HG03469 (cell line): ENCODE measurements around the gene SIK2.

Experiments used
- ATAC-seq: cut with Tn5 transposase; IDR thresholded peaks from one replicate; pipeline ENCODE4 v1.9.1; 2021; ENCODE audit warnings: mild to moderate bottlenecking, moderate library complexity, moderate number of reproducible peaks; ENCODE audit not compliant: unreplicated experiment

Gene SIK2

GRCh38 chr11:111601979-111602864, at the start of gene SIK2:
Gene SIK2, plus strand, starts transcription at chr11:111602449. Its CDS starts 115 bp downstream, at chr11:111602564.
- peak; percentile 80 for ATAC-seq

- no peak for ATAC-seq
These were observed 47.7 kb upstream of the SIK2 start for GRCh38 chr11:111554532-111554931.

- no peak for ATAC-seq
These were observed 47.0 kb upstream of the SIK2 start for GRCh38 chr11:111555255-111555654.

GRCh38 chr11:111557425-111558111, 44.7 kb upstream of the SIK2 start:
- no peak for ATAC-seq

- ATAC-seq, result no peak
These were observed 42.3 kb upstream of the SIK2 start for GRCh38 chr11:111559800-111560464.

GRCh38 chr11:111560800-111561199, 41.4 kb upstream of the SIK2 start:
- no peak for ATAC-seq

GRCh38 chr11:111561306-111561705, 40.9 kb upstream of the SIK2 start:
- ATAC-seq, result no peak

- ATAC-seq, result no peak
These were observed 40.4 kb upstream of the SIK2 start for GRCh38 chr11:111561791-111562325.

GRCh38 chr11:111562692-111563389, 39.4 kb upstream of the SIK2 start:
- no peak for ATAC-seq

- ATAC-seq, result no peak
These were observed 37.0 kb upstream of the SIK2 start for GRCh38 chr11:111565114-111565720.

GRCh38 chr11:111566324-111566723, 35.9 kb upstream of the SIK2 start:
- no peak for ATAC-seq

GRCh38 chr11:111569476-111569875, 32.8 kb upstream of the SIK2 start:
- ATAC-seq, result no peak

GRCh38 chr11:111570796-111571195, 31.5 kb upstream of the SIK2 start:
- ATAC-seq, result no peak

GRCh38 chr11:111571829-111572501, 30.3 kb upstream of the SIK2 start:
- ATAC-seq, result no peak

GRCh38 chr11:111572581-111572980, 29.7 kb upstream of the SIK2 start:
- ATAC-seq, result no peak

- ATAC-seq, result no peak
These were observed 28.4 kb upstream of the SIK2 start for GRCh38 chr11:111573821-111574249.

- ATAC-seq, result no peak
These were observed 27.6 kb upstream of the SIK2 start for GRCh38 chr11:111574373-111575225.

- no peak for ATAC-seq
These were observed 26.5 kb upstream of the SIK2 start for GRCh38 chr11:111575740-111576139.

- no peak for ATAC-seq
These were observed 24.4 kb upstream of the SIK2 start for GRCh38 chr11:111577821-111578220.
